ENCODE measurements around the gene RETREG3.

- TF ChIP-seq, protein P1, sequence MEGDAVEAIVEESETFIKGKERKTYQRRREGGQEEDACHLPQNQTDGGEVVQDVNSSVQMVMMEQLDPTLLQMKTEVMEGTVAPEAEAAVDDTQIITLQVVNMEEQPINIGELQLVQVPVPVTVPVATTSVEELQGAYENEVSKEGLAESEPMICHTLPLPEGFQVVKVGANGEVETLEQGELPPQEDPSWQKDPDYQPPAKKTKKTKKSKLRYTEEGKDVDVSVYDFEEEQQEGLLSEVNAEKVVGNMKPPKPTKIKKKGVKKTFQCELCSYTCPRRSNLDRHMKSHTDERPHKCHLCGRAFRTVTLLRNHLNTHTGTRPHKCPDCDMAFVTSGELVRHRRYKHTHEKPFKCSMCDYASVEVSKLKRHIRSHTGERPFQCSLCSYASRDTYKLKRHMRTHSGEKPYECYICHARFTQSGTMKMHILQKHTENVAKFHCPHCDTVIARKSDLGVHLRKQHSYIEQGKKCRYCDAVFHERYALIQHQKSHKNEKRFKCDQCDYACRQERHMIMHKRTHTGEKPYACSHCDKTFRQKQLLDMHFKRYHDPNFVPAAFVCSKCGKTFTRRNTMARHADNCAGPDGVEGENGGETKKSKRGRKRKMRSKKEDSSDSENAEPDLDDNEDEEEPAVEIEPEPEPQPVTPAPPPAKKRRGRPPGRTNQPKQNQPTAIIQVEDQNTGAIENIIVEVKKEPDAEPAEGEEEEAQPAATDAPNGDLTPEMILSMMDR (IDR thresholded peaks at IDR 0.05) = no peak
- TF ChIP-seq EZH2 (IDR thresholded peaks at IDR 0.05; ENCODE audit: borderline replicate concordance, insufficient read depth, low read depth, low read length, poor library complexity, severe bottlenecking) = no peak
Measured at GRCh38 chr17:42563950-42564349, 45.2 kb downstream of the RETREG3 start.

Measured in B cell (primary cell).